K562 (cell line): ENCODE results near the gene RASSF7. TPM values are rescaled to one million over a fixed set of nuclear protein-coding genes. Genes with fewer than 3 reads are reported as not detected.

Source experiments
- BCLAF1 ChIP-seq, 2 experiments: fragments of 450-650 bp in 1 of 2; IDR thresholded peaks; 2 replicates each; pipeline ENCODE4 v1.6.1; 2011 to 2017; ENCODE audit warnings: low read depth in 2 of 2, antibody characterized with exemption in 1 of 2, borderline replicate concordance in 1 of 2, low read length in 1 of 2, mild to moderate bottlenecking in 1 of 2, mixed read lengths in 1 of 2; ENCODE audit not compliant: control insufficient read depth in 1 of 2
- CEBPG ChIP-seq, 3 experiments: fragments of 200-800 bp in 1 of 3; sonication (Bioruptor generic) in 1 of 3; sonication (generic) in 1 of 3; formaldehyde crosslinking in 1 of 3; IDR thresholded peaks in 2 of 3; conservative IDR thresholded peaks in 1 of 3; 2 replicates each; pipeline versions ENCODE4 v1.6.1 to v1.8.0; 2016 to 2022; ENCODE audit warnings: missing compliant biosample characterization in 2 of 3, missing genetic modification characterization in 2 of 3, mild to moderate bottlenecking in 1 of 3, missing genetic modification reagents in 1 of 3
- HMBOX1 ChIP-seq: sonication (generic); IDR thresholded peaks from 2 replicates; pipeline ENCODE4 v1.6.1; 2016
- HMGXB4 ChIP-seq: sonication (generic); formaldehyde crosslinking; IDR thresholded peaks from 2 replicates; pipeline ENCODE4 v1.8.1; 2023; ENCODE audit warnings: mild to moderate bottlenecking, missing genetic modification reagents
- PCBP1 ChIP-seq: fragments of 200-400 bp; formaldehyde crosslinking; IDR thresholded peaks from 2 replicates; pipeline ENCODE4 v1.6.1; 2018; ENCODE audit warnings: mild to moderate bottlenecking, low read depth, low read length; ENCODE audit not compliant: poor library complexity, severe bottlenecking
- THRAP3 ChIP-seq: fragments of 450-650 bp; IDR thresholded peaks from 2 replicates; pipeline ENCODE4 v1.6.1; 2016; ENCODE audit warnings: mild to moderate bottlenecking, inconsistent platforms, borderline replicate concordance
- U2AF2 ChIP-seq: fragments of 200-400 bp; formaldehyde crosslinking; optimal IDR thresholded peaks from 2 replicates; pipeline ENCODE3; 2017; ENCODE audit warnings: low read depth, mild to moderate bottlenecking, low read length
- UBTF ChIP-seq, 2 experiments: IDR thresholded peaks; 2 replicates each; pipeline ENCODE4 v1.6.1; 2012; ENCODE audit warnings: improper control_type of control experiment in 2 of 2, low read depth in 2 of 2, low read length in 2 of 2, borderline replicate concordance in 1 of 2
- VEZF1 ChIP-seq: fragments of 200-800 bp; sonication (Bioruptor generic); IDR thresholded peaks from 2 replicates; pipeline ENCODE4 v1.6.1; 2017; ENCODE audit warnings: missing genetic modification characterization, missing compliant biosample characterization
- ZNF175 ChIP-seq: fragments of 200-800 bp; sonication (Bioruptor generic); IDR thresholded peaks from 2 replicates; pipeline ENCODE4 v1.6.1; 2016; ENCODE audit warnings: low read depth, mild to moderate bottlenecking, missing genetic modification characterization, missing compliant biosample characterization
- ZNF23 ChIP-seq: fragments of 250-450 bp; sonication (Bioruptor Pico); IDR thresholded peaks from 2 replicates; pipeline ENCODE4 v1.4.0; 2020; ENCODE audit warnings: mild to moderate bottlenecking
- ZNF274 ChIP-seq: IDR thresholded peaks from 2 replicates; pipeline ENCODE4 v1.6.1; 2011; ENCODE audit warnings: low read depth, mild to moderate bottlenecking, low read length, moderate library complexity, borderline replicate concordance
- ZNF277 ChIP-seq: fragments of 250-450 bp; sonication (Bioruptor Pico); IDR thresholded peaks from 2 replicates; pipeline ENCODE4 v1.8.0; 2022; ENCODE audit warnings: inconsistent platforms, mild to moderate bottlenecking, moderate library complexity, borderline replicate concordance
- polyA plus RNA-seq, 8 experiments: library from polyadenylated mRNA; depleted of rRNA in 4 of 8; stranded (reverse) in 5 of 8; unstranded in 3 of 8; fragments of >200 nt; fragmentation: Nextera tagmentation in 2 of 8; fragmentation: Illumina TruSeq in 1 of 8; extraction: Ambion mirVana in 2 of 8; extraction: Trizol in 1 of 8; gene quantifications; 2 replicates each; pipeline versions ENCODE4 v1.2.1 to v1.2.3, GENCODE V29; 2011 to 2014; ENCODE audit warnings: inconsistent platforms in 1 of 8, missing spikeins in 1 of 8
- total RNA-seq, 7 experiments: library from RNA; depleted of rRNA in 6 of 7; stranded (reverse); fragments of >200 nt in 6 of 7; fragmentation: Illumina TruSeq in 2 of 7; extraction: Trizol in 2 of 7; gene quantifications; 2 replicates each; pipeline versions ENCODE4 v1.2.1 to v1.2.3, GENCODE V29; 2011 to 2021; ENCODE audit warnings: low replicate concordance in 1 of 7

Gene RASSF7
- total and polyA plus RNA-seq, 9 of the 15 experiments (the other 6 are each of a cell fraction or from before 2014, with no cell fraction given) = 0.41 to 45.2 (median 18.6) TPM

GRCh38 chr11:575313-575995 lies 14.7 kb downstream of the RASSF7 start (continued):
- no peak for TF ChIP-seq BCLAF1 (IDR thresholded peaks at IDR 0.05; ENCODE audit: borderline replicate concordance in 1 of 2, control insufficient read depth in 1 of 2, low read depth in 2 of 2, low read length in 1 of 2)
- TF ChIP-seq ZNF175 (CRISPR knock-in tag) = no peak
- no peak for TF ChIP-seq VEZF1 (CRISPR knock-in tag)
- no peak for TF ChIP-seq PCBP1
- TF ChIP-seq CEBPG (CRISPR knock-in tag; IDR thresholded peaks at IDR 0.05) = no peak
- TF ChIP-seq CEBPG (tag; conservative IDR thresholded peaks at IDR 0.05 in 1 of 2, IDR thresholded peaks at IDR 0.05 in 1 of 2) = no peak
- TF ChIP-seq ZNF274 = no peak
- TF ChIP-seq ZNF23 (CRISPR knock-in tag) = no peak
- 0 out of 4 replicates have a peak, but pooled peaks of 1 of the 2 experiments have one; percentile 26 for TF ChIP-seq UBTF (IDR thresholded peaks at IDR 0.05; ENCODE audit: borderline replicate concordance in 1 of 2, low read depth in 2 of 2, low read length in 2 of 2)
- TF ChIP-seq THRAP3 = no peak
- TF ChIP-seq HMBOX1 = no peak
- TF ChIP-seq U2AF2 = no peak
- no peak for TF ChIP-seq HMGXB4 (CRISPR knock-in tag)
- no peak for TF ChIP-seq ZNF277
